ENCODE data around the gene DSN1. TPM values are rescaled to one million over a fixed set of nuclear protein-coding genes. Genes with fewer than 3 reads are reported as not detected.

The DSN1 gene
- total and polyA plus RNA-seq, 4 donors = 3.5 to 14.6 (median 5.1) TPM

- 93% methylated on average over 5 of the region's 5 CpGs for WGBS
- no peak overlapping the region for H3K4me3 ChIP-seq (ENCODE audit: low read depth in 1 of 3, low read length in 3 of 3)
- H3K9me3 ChIP-seq (ENCODE audit: control insufficient read depth in 4 of 4, low read length in 3 of 4) = no peaks in the 10 kb centered on the region
- H3K36me3 ChIP-seq (ENCODE audit: control insufficient read depth in 4 of 4, insufficient read depth in 3 of 4, low read depth in 1 of 4, low read length in 3 of 4) = peaks cover 0 to 17% (median under 1%) of the 10 kb centered on the region in 4 donors
- TF ChIP-seq REST (IDR thresholded peaks at IDR 0.05) (no peak), RAD21 (IDR thresholded peaks at IDR 0.05) (no peak), MAX (IDR thresholded peaks at IDR 0.05) (no peak), NR2F2 (IDR thresholded peaks at IDR 0.05) (no peak), FOXA1 (IDR thresholded peaks at IDR 0.05) (no peak), SP1 (IDR thresholded peaks at IDR 0.05) (no peak)
- H3K4me1 ChIP-seq (ENCODE audit: control insufficient read depth in 4 of 4, insufficient read depth in 4 of 4, low read length in 3 of 4) = no peaks in the 10 kb centered on the region
- H3K27ac ChIP-seq (ENCODE audit: low read depth in 1 of 2, low read length in 2 of 2) = no peak overlapping the region
- no peak for DNase-seq (ENCODE audit: low spot score)
- H3K27me3 ChIP-seq (ENCODE audit: control insufficient read depth in 4 of 4, insufficient read depth in 4 of 4, low read length in 3 of 4) = no peaks in the 10 kb centered on the region
- no peak overlapping the region for H3K9ac ChIP-seq (ENCODE audit: low read depth in 1 of 2, low read length in 2 of 2)
Observed at GRCh38 chr20:36796117-36796516, 22.6 kb upstream of the DSN1 start.

- Histone ChIP-seq H3K9ac (ENCODE audit: low read depth in 1 of 2, low read length in 2 of 2) (no peak overlapping the region), H3K36me3 (ENCODE audit: control insufficient read depth in 4 of 4, insufficient read depth in 3 of 4, low read depth in 1 of 4, low read length in 3 of 4) (peaks cover 0 to 17% (median under 1%) of the 10 kb centered on the region in 4 donors), H3K27ac (ENCODE audit: low read depth in 1 of 2, low read length in 2 of 2) (no peak overlapping the region), H3K4me3 (ENCODE audit: low read depth in 1 of 3, low read length in 3 of 3) (no peak overlapping the region), H3K4me1 (ENCODE audit: control insufficient read depth in 4 of 4, insufficient read depth in 4 of 4, low read length in 3 of 4) (no peaks in the 10 kb centered on the region), H3K27me3 (ENCODE audit: control insufficient read depth in 4 of 4, insufficient read depth in 4 of 4, low read length in 3 of 4) (no peaks in the 10 kb centered on the region), H3K9me3 (ENCODE audit: control insufficient read depth in 4 of 4, low read length in 3 of 4) (no peaks in the 10 kb centered on the region)
- no peak for DNase-seq (ENCODE audit: low spot score)
- no peak for TF ChIP-seq SP1 (IDR thresholded peaks at IDR 0.05)
- TF ChIP-seq NR2F2 (IDR thresholded peaks at IDR 0.05) = no peak
- WGBS = 90% methylated on average over 5 of the region's 5 CpGs
Observed at GRCh38 chr20:36795691-36796090, 22.1 kb upstream of the DSN1 start.

GRCh38 chr20:36794116-36794474, 20.5 kb upstream of the DSN1 start:
- Histone ChIP-seq H3K27ac (ENCODE audit: low read depth in 1 of 2, low read length in 2 of 2) (no peak overlapping the region), H3K27me3 (ENCODE audit: control insufficient read depth in 4 of 4, insufficient read depth in 4 of 4, low read length in 3 of 4) (no peaks in the 10 kb centered on the region), H3K9ac (ENCODE audit: low read depth in 1 of 2, low read length in 2 of 2) (no peak overlapping the region), H3K36me3 (ENCODE audit: control insufficient read depth in 4 of 4, insufficient read depth in 3 of 4, low read depth in 1 of 4, low read length in 3 of 4) (peaks cover 0 to 15% (median under 1%) of the 10 kb centered on the region in 4 donors), H3K4me3 (ENCODE audit: low read depth in 1 of 3, low read length in 3 of 3) (no peak overlapping the region), H3K9me3 (ENCODE audit: control insufficient read depth in 4 of 4, low read length in 3 of 4) (no peaks in the 10 kb centered on the region), H3K4me1 (ENCODE audit: control insufficient read depth in 4 of 4, insufficient read depth in 4 of 4, low read length in 3 of 4) (no peaks in the 10 kb centered on the region)
- no peak for DNase-seq (ENCODE audit: low spot score)
- TF ChIP-seq SP1 (IDR thresholded peaks at IDR 0.05) = no peak
- TF ChIP-seq MAX (IDR thresholded peaks at IDR 0.05) = no peak
- no peak for TF ChIP-seq CTCF (IDR thresholded peaks at IDR 0.05; ENCODE audit: low read depth, low read length, missing input control)
- TF ChIP-seq GABPA (IDR thresholded peaks at IDR 0.05 in 1 of 2, conservative IDR thresholded peaks at IDR 0.05 in 1 of 2) = no peak
- no peak for TF ChIP-seq YY1 (IDR thresholded peaks at IDR 0.05)
- TF ChIP-seq RAD21 (IDR thresholded peaks at IDR 0.05) = no peak
- TF ChIP-seq NR2F2 (IDR thresholded peaks at IDR 0.05) = no peak
- no peak for TF ChIP-seq HNF4A (conservative IDR thresholded peaks at IDR 0.05)
- TF ChIP-seq TAF1 (conservative IDR thresholded peaks at IDR 0.05) = no peak
- no peak for TF ChIP-seq EGR1 (IDR thresholded peaks at IDR 0.05; ENCODE audit: low read depth in 2 of 2)
- no peak for TF ChIP-seq FOXA1 (IDR thresholded peaks at IDR 0.05)
- no peak for TF ChIP-seq HNF4G (IDR thresholded peaks at IDR 0.05)
- TF ChIP-seq FOXA2 (IDR thresholded peaks at IDR 0.05) = no peak
- 95% methylated on average over 20 of the region's 20 CpGs for WGBS
